Neural cell (in vitro differentiated cells): Measurements from ENCODE around the gene RAP1GAP2.

Experiments
- EZH2 ChIP-seq: fragments of 200-600, 300-800 bp; shearing (Covaris generic), sonication (generic); IDR thresholded peaks from 2 replicates; pipeline ENCODE4 v1.6.1; 2014; ENCODE audit warnings: antibody characterized with exemption, low read length, borderline replicate concordance, mild to moderate bottlenecking; ENCODE audit not compliant: insufficient read depth, poor library complexity, severe bottlenecking
- POLR2AphosphoS5 ChIP-seq: IDR thresholded peaks from 2 replicates; pipeline ENCODE4 v1.6.1; 2012

DNA sequence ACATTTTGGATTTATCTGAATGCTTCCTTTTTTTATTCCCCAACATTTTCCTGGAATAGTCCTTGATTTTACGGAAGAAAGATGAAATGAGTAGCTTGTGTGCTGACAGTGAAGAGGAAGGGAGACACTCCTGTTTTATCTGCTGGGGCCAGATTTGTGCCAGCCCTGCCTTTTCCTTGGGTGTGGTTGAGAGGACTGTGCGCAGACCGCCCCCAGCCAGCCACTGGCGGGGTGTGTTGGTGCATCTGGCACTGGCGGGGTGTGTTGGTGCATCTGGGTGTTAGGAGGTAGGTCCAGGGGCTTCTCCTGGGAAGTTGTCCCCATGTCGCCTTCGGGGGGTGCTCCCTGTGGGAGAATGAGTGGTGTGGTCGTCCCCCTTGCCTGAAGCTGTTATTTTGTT is 39.5 kb downstream of the RAP1GAP2 start:
- TF ChIP-seq POLR2AphosphoS5 (no peak), EZH2 (no peak)
